HG03378 (cell line): ENCODE measurements around the gene CHMP5.
"Not testable (repeated sequence)": the region's sequence is repeated elsewhere in the genome, so short reads cannot be mapped to it uniquely, and the experiment has no call there.

Experiments used
- ATAC-seq: cut with Tn5 transposase; IDR thresholded peaks from one replicate; pipeline ENCODE4 v1.9.1; 2021; ENCODE audit warnings: mild to moderate bottlenecking, moderate library complexity; ENCODE audit not compliant: unreplicated experiment

CHMP5 gene

DNA sequence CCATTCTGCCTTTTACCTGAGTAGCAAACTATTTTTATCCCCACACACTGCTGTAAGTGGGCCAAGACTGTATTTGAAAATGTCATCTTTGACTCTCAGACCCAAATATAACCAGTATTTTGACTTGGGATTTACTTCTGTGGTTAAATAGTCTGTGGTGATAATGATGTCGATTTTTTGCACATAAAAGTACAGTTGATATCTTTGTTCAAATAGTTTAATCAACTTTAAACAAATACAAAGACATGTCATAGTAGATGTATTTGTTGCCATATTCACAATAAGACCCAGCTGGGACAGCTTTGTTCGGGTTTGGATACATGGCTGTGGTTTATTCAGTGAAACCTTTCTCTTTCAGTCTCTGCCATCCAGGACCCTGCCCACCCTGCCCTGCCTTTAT lies 45.9 kb downstream of the CHMP5 start:
- ATAC-seq = no peak

DNA sequence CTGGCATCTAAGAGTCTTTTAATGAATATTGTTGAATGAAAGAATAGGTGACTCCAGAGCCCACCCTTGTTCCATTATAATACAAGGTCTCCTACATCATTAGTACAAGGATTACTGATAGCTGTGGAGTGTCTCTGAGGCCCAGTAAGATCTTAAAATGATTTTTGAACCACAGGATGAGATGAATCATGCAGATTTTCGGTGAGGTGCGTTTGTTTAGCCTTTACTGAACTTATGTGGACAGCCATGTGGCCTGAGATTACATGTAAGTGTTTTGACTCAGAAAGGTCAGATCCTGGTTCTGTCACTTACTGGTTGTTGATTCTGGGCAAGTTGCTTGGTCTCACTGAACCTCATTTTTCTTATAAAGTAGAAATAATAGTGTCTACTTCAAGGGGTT lies 47.1 kb downstream of the CHMP5 start:
- no peak for ATAC-seq

DNA sequence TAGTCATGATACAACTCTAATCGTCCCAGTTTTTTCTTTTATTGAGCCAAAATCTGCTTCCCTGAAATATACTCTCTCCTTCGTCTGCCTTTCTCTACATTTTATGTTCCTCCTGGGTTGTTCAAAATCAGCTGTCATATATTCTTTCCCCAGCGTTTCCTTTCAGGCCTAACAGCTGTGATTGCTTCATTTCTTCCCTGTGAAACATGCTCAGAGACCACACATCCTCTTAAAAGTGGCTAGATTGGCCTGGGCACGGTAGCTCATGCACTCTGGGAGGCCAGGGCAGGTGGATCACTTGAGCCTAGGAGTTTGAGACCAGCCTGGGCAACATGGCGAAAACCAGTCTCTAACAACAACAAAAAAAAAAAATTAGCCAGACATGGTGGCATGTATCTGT lies 50.5 kb downstream of the CHMP5 start:
- ATAC-seq = no peak

DNA sequence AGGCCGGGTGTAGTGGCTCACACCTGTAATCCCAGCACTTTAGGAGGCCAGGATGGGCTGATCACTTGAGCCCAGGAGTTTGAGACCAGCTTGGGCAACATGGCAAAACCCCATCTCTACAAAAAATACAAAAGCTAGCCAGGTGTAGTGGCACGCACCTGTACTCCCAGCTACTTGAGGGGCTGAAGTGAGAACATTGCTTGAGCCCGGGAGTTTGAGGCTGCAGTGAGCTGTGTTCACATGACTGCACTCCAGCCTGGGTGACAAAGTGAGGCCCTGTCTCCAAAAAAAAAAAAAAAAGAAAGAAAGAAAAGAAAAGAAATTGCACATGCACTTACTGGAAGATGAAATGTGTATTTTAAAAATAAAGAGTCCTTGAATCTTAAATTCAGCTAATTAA lies 52.3 kb downstream of the CHMP5 start:
- not testable (repeated sequence) for ATAC-seq

DNA sequence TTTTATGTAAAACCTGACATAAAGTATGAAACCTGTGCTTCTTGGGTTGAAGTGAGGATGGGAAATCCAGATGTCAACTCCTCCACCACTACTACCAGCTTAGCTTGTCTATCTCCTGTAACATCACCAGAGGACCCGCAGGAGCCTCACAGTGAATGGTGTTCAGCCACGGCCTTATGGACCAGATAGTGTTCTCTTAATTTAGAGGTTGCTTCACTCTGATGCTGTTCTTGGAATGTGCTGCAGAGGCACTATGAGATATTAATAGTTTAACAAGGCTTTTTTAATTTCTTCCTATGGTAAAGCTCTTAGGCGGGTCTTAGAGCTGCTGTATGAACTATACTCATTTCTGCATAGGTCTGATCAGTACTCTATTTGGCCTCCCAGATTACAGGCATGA lies 53.4 kb downstream of the CHMP5 start:
- no peak for ATAC-seq

DNA sequence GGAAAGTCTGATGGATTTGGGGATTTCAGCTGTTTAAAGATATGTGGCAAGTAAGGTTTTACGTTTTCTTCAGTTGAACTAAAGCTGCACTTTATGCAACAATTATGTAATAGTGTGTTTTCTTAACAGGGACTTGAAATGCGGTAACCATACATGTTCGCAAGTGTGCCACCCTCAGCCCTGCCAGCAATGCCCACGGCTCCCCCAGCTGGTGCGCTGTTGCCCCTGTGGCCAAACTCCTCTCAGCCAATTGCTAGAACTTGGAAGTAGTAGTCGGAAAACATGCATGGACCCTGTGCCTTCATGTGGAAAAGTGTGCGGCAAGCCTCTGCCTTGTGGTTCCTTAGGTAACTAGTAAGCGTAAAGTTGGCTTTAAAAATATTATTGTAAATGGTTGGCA lies 53.9 kb downstream of the CHMP5 start:
- ATAC-seq = no peak

DNA sequence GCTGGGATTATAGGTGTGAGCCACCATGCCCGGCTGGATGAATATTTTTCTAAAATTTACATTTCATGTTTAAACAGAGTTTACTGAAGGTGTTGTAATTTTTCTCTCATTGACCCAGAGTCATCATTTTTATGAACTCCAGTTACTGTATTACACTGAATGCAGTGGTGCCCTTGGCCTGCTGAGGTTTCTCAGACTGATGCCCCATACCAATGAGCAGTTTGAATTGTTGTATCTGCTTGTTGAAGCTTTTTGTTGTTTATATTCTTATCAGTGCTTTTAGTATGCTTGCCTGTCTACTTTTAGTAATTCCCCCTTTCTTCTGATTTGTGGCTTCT lies 55.4 kb downstream of the CHMP5 start:
- ATAC-seq = no peak

DNA sequence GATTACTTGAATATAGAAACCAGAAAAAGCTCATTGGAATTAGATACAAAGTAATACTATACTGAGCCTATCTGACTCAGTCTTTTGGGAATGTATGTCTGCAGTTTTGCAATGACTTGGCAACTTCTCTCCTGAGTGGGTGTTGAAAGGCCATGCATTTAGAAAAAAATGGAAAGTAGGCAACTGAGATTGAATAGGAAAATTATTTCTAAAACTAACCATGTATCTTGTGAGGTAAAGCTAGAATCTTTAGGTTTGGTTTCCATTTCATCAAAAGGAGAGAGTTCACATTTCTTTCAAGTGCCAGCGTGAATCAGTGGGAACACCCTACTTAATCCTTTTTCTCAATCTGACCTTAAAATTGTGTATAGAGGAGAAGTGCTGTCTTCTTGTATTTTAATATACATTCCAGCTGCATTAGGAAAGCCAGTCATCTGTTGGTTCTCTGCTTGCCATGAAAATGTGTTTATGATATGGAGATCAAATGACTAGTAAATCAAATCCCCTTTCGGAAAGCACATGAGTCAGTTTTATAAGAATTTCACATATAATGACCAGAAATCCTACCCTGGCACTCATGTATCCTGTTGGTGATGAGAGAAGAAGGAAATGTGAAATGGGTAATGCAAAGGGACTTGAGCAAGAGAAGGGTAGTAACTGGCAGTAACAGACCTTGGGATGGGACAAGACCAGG lies 55.9 kb downstream of the CHMP5 start:
- ATAC-seq = no peak

DNA sequence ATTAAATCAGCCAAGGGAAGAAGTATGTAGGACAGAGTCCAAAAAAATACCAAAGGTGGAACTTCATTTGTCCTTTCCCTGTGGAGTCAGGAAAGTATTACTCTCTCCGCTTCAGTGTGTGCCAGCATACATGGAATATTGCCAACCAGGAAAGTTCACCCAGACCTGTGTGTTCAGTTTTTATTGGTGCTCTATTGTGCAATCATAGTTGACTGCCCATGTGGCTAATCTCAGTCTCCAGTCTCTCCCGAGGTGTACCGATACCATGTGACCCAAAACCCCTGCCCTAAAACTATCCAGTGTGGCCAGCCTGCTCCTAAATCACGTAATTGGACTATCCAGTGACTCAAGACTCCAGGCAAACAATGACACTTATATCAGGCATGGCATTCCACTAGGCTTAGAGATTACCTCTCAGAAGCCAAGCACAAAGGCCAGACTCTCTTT lies 64.3 kb downstream of the CHMP5 start:
- no peak for ATAC-seq

DNA sequence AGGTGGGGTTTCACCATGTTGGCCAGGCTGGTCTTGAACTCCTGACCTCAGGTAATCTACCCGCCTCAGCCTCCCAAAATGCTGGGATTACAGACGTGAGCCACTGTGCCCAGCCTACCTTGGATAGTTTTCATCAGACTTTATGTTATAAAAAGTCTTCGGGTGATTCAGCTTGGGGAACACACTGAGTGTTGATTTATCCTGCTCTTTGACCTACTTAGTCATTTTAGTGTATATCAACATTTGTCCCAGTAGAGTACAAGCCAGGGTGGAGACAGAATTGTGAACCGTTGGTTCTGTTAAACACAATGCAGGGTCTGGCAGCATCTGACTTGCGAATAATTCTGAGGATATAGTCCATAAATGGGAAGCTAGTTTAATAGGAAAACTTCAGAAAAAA lies 65.1 kb downstream of the CHMP5 start:
- no peak for ATAC-seq

DNA sequence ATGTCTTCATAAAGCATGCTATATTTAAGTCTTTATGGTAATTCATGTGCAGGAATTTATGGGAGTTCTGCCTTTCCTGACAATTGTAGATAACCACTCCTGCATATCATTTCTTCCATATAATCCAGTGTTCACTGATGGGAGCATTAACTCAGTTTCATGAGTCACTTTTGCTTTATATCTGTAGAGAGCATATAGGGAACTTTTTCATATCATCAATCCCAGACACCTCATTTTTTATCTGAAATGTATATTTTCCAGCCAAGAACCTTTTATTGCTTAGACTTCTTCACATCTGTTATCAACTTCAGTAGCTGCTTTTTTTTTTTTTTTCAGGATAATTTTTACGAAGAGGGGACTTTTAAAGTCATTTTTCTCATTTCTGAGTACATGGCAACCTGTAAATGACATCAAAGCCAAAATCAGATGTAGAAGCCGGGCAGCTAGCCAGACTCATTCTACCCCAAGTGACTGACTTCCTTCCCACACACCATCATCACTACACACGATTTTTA lies 66.6 kb downstream of the CHMP5 start:
- ATAC-seq = no peak
